HepG2 (cell line): ENCODE results near the gene DAAM1. TPM values are rescaled to one million over a fixed set of nuclear protein-coding genes. Genes with fewer than 3 reads are reported as not detected.

Experiments
- DMAP1 ChIP-seq: IDR thresholded peaks from 2 replicates; pipeline ENCODE4 v1.6.1; 2016
- ELF3 ChIP-seq: IDR thresholded peaks from 2 replicates; pipeline ENCODE4 v1.6.1; 2016; ENCODE audit warnings: missing genetic modification reagents, missing compliant biosample characterization
- FOXA1 ChIP-seq, 2 experiments: fragments of 450-650 bp in 1 of 2; sonication (generic) in 1 of 2; formaldehyde crosslinking in 1 of 2; IDR thresholded peaks; 2 replicates each; pipeline versions ENCODE4 v1.4.0 to v1.6.1; 2016 to 2020; ENCODE audit warnings: missing genetic modification reagents in 1 of 2
- MATR3 ChIP-seq: sonication (generic); formaldehyde crosslinking; IDR thresholded peaks from 2 replicates; pipeline ENCODE4 v1.4.0; 2020; ENCODE audit warnings: missing genetic modification reagents
- NFATC3 ChIP-seq: sonication (generic); formaldehyde crosslinking; IDR thresholded peaks from 2 replicates; pipeline ENCODE4 v1.5.1; 2020; ENCODE audit warnings: mild to moderate bottlenecking, missing genetic modification reagents
- RAD21 ChIP-seq: fragments of 450-650 bp; formaldehyde crosslinking; IDR thresholded peaks from 2 replicates; pipeline ENCODE4 v1.5.0; 2020; ENCODE audit warnings: mild to moderate bottlenecking
- RARA ChIP-seq: IDR thresholded peaks from 2 replicates; pipeline ENCODE4 v1.6.1; 2016; ENCODE audit warnings: missing genetic modification reagents, missing compliant biosample characterization
- REXO4 ChIP-seq: sonication (generic); formaldehyde crosslinking; IDR thresholded peaks from 2 replicates; pipeline ENCODE4 v1.8.0; 2022; ENCODE audit warnings: missing genetic modification reagents, mild to moderate bottlenecking, borderline replicate concordance
- SIX1 ChIP-seq: sonication (generic); formaldehyde crosslinking; IDR thresholded peaks from 2 replicates; pipeline ENCODE4 v1.4.0; 2020; ENCODE audit warnings: missing genetic modification reagents, borderline replicate concordance
- ZNF850 ChIP-seq: sonication (generic); formaldehyde crosslinking; conservative IDR thresholded peaks from 2 replicates; pipeline ENCODE4 v1.9.0; 2021; ENCODE audit warnings: mild to moderate bottlenecking, missing genetic modification reagents
- polyA plus RNA-seq, 8 experiments: library from polyadenylated mRNA; depleted of rRNA in 3 of 8; stranded (reverse) in 7 of 8; unstranded in 1 of 8; fragments of >200 nt; fragmentation: Illumina TruSeq in 4 of 8; extraction: Trizol in 4 of 8; gene quantifications; 2 replicates each; pipeline versions ENCODE4 v1.2.1 to v1.2.3, GENCODE V29; 2011 to 2016; ENCODE audit warnings: low read depth in 4 of 8, missing spikeins in 1 of 8, mixed read lengths in 1 of 8; ENCODE audit not compliant: insufficient read depth in 1 of 8
- total RNA-seq, 5 experiments: library from RNA; depleted of rRNA; stranded (reverse); fragments of >200 nt; fragmentation: Illumina TruSeq; extraction: Trizol; gene quantifications; 2 replicates each; pipeline ENCODE4 v1.2.3, GENCODE V29; 2016; ENCODE audit warnings: low read depth in 1 of 5
- TF ChIP-seq, protein P1 (sequence below): sonication (generic); formaldehyde crosslinking; IDR thresholded peaks from 2 replicates; pipeline ENCODE4 v1.5.1; 2020; ENCODE audit warnings: missing genetic modification reagents, mild to moderate bottlenecking, borderline replicate concordance
- TF ChIP-seq, protein P2 (sequence below): sonication (generic); formaldehyde crosslinking; IDR thresholded peaks from 2 replicates; pipeline ENCODE4 v1.4.0; 2020; ENCODE audit warnings: missing genetic modification reagents
- TF ChIP-seq, protein P3 (sequence below): sonication (generic); formaldehyde crosslinking; IDR thresholded peaks from 2 replicates; pipeline ENCODE4 v1.5.1; 2020; ENCODE audit warnings: missing genetic modification reagents, mild to moderate bottlenecking, borderline replicate concordance
- TF ChIP-seq, protein P4 (sequence below): sonication (generic); formaldehyde crosslinking; IDR thresholded peaks from 2 replicates; pipeline ENCODE4 v1.4.0; 2020; ENCODE audit warnings: mild to moderate bottlenecking, missing genetic modification reagents

Gene DAAM1
- total and polyA plus RNA-seq, 2 of the 13 experiments (the other 11 are each of a cell fraction or from before 2014, with no cell fraction given) = 10.9 to 24.5 TPM

DNA sequence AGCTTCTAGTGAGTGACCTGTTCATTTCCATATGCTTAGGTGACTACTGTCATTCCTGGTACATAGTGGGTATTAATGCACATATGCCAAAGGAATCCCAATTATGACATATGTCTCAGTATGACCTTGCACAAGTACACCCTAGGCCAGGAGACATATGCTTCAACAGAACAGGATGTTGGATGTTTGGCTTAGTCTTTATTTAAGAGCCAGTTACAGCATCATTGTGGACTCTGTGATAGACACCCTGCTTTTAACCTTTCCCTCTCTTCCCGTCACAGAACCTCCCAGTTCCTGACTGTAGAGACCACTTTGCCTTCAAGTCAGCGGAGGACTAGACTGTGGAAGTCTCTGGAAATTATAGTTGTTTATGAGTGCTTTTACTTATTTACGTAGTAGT, 72.9 kb downstream of the DAAM1 start (continued):
- no peak for TF ChIP-seq RAD21
- TF ChIP-seq, protein P1, sequence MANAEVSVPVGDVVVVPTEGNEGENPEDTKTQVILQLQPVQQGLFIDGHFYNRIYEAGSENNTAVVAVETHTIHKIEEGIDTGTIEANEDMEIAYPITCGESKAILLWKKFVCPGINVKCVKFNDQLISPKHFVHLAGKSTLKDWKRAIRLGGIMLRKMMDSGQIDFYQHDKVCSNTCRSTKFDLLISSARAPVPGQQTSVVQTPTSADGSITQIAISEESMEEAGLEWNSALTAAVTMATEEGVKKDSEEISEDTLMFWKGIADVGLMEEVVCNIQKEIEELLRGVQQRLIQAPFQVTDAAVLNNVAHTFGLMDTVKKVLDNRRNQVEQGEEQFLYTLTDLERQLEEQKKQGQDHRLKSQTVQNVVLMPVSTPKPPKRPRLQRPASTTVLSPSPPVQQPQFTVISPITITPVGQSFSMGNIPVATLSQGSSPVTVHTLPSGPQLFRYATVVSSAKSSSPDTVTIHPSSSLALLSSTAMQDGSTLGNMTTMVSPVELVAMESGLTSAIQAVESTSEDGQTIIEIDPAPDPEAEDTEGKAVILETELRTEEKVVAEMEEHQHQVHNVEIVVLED (CRISPR knock-in tag) = no peak
- TF ChIP-seq SIX1 (CRISPR knock-in tag) = no peak
- no peak for TF ChIP-seq NFATC3 (CRISPR knock-in tag)
- TF ChIP-seq ZNF850 (CRISPR knock-in tag) = no peak
- TF ChIP-seq, protein P2, sequence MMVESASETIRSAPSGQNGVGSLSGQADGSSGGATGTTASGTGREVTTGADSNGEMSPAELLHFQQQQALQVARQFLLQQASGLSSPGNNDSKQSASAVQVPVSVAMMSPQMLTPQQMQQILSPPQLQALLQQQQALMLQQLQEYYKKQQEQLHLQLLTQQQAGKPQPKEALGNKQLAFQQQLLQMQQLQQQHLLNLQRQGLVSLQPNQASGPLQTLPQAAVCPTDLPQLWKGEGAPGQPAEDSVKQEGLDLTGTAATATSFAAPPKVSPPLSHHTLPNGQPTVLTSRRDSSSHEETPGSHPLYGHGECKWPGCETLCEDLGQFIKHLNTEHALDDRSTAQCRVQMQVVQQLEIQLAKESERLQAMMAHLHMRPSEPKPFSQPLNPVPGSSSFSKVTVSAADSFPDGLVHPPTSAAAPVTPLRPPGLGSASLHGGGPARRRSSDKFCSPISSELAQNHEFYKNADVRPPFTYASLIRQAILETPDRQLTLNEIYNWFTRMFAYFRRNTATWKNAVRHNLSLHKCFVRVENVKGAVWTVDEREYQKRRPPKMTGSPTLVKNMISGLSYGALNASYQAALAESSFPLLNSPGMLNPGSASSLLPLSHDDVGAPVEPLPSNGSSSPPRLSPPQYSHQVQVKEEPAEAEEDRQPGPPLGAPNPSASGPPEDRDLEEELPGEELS (CRISPR knock-in tag) = 0 out of 2 replicates have a peak, but pooled peaks have one; percentile 22
- no peak for TF ChIP-seq DMAP1 (CRISPR knock-in tag)
- TF ChIP-seq REXO4 (CRISPR knock-in tag) = no peak
- peak; percentile 41; the same call in 1 of the 2 replicates for TF ChIP-seq ELF3 (CRISPR knock-in tag)
- TF ChIP-seq, protein P3, sequence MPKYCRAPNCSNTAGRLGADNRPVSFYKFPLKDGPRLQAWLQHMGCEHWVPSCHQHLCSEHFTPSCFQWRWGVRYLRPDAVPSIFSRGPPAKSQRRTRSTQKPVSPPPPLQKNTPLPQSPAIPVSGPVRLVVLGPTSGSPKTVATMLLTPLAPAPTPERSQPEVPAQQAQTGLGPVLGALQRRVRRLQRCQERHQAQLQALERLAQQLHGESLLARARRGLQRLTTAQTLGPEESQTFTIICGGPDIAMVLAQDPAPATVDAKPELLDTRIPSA = no peak
- TF ChIP-seq FOXA1 (IDR thresholded peaks at IDR 0.05) = no peak
- peak; percentile 76 for TF ChIP-seq FOXA1 (CRISPR knock-in tag; IDR thresholded peaks at IDR 0.05)
- peak; percentile 85 for TF ChIP-seq RARA (CRISPR knock-in tag)
- TF ChIP-seq, protein P4, sequence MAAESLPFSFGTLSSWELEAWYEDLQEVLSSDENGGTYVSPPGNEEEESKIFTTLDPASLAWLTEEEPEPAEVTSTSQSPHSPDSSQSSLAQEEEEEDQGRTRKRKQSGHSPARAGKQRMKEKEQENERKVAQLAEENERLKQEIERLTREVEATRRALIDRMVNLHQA (CRISPR knock-in tag) = no peak
- no peak for TF ChIP-seq MATR3 (CRISPR knock-in tag)
